ENCODE data around the gene GFOD2. TPM values are rescaled to one million over a fixed set of nuclear protein-coding genes. Genes with fewer than 3 reads are reported as not detected.

Gene GFOD2
- total RNA-seq, 1 donor, result 2.0 TPM

DNA sequence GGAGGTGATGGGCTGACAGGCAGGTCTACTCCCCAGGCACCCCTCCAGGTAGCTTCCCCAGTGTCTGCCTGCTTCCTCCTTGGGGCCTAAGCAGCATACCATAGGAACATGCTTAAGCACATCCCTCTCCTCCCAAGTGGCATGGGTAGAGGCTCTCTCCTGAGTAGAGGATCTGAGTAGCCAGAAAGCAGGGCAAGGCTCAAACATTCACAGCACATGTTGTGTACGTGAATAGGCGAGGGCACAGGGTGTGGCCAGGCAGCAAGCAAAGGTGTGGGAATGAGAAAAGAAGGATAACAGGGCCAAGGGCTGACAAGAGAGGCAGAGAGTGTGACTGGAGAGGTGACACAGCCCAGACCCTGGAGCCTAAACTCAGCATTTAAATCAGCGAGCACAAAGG, 29.7 kb upstream of the GFOD2 start:
- no peaks in the 10 kb centered on the region for H3K27me3 ChIP-seq (ENCODE audit: insufficient read depth, low read length)
- no peak overlapping the region for H3K4me3 ChIP-seq (ENCODE audit: low read length)
- no peaks in the 10 kb centered on the region for H3K4me1 ChIP-seq (ENCODE audit: insufficient read depth, low read length)
- no peaks in the 10 kb centered on the region for H3K9me3 ChIP-seq (ENCODE audit: low read depth, low read length)

DNA sequence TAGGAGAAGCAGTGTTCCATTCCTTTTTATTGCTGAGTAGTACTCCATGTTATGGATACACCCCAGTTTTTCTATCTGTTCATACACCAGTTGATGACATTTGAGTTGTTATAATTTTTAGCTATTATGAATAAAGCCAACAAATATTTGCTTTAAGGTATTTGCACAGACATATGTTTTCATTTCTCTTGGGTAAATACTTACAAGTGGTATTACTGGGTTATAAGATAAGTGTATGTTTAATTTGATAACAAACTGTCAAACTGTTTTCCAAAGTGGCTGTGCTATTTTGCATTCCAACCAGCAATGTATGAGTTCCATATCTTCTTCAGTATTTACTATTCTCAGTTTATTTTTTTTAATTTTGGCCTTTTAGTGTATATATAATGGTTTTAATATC, 27.7 kb upstream of the GFOD2 start:
- no peaks in the 10 kb centered on the region for H3K27me3 ChIP-seq (ENCODE audit: insufficient read depth, low read length)
- H3K9me3 ChIP-seq (ENCODE audit: low read depth, low read length), result no peaks in the 10 kb centered on the region
- no peak overlapping the region for H3K4me3 ChIP-seq (ENCODE audit: low read length)
- no peaks in the 10 kb centered on the region for H3K4me1 ChIP-seq (ENCODE audit: insufficient read depth, low read length)

DNA sequence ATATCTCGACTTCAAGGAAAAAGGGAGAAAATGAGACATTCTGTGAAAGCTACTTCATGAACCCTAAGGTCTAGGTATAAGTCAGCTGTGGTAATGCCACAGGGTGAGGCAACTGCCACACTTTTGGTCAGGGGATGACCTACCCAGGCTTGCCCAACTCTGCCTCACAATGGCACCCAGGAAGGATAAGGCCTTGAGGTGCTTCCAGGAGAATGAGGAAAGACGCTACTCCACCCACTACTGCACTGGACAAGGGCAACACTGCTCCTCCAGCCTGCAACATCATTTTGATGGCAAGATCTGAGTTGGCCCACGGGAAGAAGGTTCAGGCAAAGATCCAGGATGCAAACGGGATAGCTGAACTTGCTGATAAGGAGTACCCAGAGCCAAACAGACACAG, 22.0 kb upstream of the GFOD2 start:
- no peak overlapping the region for H3K4me3 ChIP-seq (ENCODE audit: low read length)

DNA sequence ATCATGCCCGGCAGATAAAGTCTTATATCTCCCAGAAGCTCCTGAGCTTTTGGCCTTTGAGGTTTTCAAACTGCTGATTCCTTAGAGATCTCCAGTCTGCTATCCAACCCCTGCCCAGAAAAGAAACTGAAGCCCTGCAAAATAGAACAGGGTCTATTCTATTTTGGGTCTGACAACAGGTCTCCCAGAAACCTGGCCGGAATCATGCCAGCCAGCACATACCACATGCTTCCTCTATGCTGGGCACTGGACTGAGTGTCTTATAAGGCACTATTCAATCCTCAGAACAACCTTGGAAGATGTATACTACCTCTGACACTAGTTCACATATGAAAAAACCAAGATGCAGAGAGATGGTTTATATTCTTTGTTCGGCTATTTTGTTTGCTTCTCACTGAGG, 21.3 kb upstream of the GFOD2 start:
- Histone ChIP-seq H3K4me3 (ENCODE audit: low read length) (no peak overlapping the region), H3K9me3 (ENCODE audit: low read depth, low read length) (no peaks in the 10 kb centered on the region), H3K27me3 (ENCODE audit: insufficient read depth, low read length) (no peaks in the 10 kb centered on the region), H3K4me1 (ENCODE audit: insufficient read depth, low read length) (no peaks in the 10 kb centered on the region)

More for the DNA sequence above, 22.0 kb upstream of the GFOD2 start:
- Histone ChIP-seq H3K27me3 (ENCODE audit: insufficient read depth, low read length) (no peaks in the 10 kb centered on the region), H3K4me1 (ENCODE audit: insufficient read depth, low read length) (no peaks in the 10 kb centered on the region), H3K9me3 (ENCODE audit: low read depth, low read length) (no peaks in the 10 kb centered on the region)

DNA sequence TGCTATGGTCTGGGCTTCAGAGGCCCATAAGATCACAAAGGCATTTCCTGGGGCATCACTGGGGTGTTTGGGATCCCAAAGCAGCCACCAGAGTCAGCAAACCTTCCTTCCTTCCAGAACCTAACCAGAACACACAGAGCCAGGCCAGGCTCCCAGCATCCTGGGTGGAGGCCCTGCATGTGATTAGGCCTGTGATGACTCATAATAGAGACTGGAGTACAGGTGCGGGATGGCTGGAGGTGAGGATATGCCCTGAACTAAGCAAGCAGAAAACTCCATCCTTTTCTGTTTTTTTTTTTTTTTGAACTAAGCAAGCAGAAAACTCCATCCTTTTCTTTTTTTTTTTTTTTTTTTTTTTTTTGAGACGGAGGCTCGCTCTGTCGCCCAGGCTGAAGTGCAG, 17.7 kb upstream of the GFOD2 start:
- Histone ChIP-seq H3K4me1 (ENCODE audit: insufficient read depth, low read length) (no peaks in the 10 kb centered on the region), H3K27me3 (ENCODE audit: insufficient read depth, low read length) (no peaks in the 10 kb centered on the region), H3K9me3 (ENCODE audit: low read depth, low read length) (no peaks in the 10 kb centered on the region), H3K4me3 (ENCODE audit: low read length) (no peak overlapping the region)

DNA sequence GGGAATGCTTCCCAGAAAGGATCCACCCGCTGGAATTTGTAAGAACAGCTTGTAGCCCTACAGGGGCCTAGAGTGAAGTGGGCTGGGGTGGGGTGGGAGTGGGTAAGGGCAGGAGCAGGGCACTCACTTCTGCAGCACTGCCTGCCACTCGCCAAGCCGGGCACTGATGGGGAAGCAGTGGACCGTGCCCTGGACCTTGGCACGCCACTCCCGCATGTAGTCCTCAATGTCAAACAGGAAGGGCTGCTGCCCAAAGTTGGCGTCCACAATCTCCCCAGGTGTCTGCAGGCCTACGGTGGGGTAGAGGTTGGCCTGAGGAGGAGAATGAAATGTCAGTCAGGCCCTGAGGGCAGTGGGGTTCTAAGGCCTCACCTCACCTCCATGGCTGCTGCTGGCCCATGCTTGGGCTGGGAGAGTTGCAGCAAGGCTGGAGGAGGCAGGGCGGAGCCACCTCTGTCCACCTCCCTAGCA, 15.7 kb upstream of the GFOD2 start:
- Histone ChIP-seq H3K4me1 (ENCODE audit: insufficient read depth, low read length) (no peaks in the 10 kb centered on the region), H3K9me3 (ENCODE audit: low read depth, low read length) (no peaks in the 10 kb centered on the region), H3K4me3 (ENCODE audit: low read length) (no peak overlapping the region), H3K27me3 (ENCODE audit: insufficient read depth, low read length) (no peaks in the 10 kb centered on the region)

DNA sequence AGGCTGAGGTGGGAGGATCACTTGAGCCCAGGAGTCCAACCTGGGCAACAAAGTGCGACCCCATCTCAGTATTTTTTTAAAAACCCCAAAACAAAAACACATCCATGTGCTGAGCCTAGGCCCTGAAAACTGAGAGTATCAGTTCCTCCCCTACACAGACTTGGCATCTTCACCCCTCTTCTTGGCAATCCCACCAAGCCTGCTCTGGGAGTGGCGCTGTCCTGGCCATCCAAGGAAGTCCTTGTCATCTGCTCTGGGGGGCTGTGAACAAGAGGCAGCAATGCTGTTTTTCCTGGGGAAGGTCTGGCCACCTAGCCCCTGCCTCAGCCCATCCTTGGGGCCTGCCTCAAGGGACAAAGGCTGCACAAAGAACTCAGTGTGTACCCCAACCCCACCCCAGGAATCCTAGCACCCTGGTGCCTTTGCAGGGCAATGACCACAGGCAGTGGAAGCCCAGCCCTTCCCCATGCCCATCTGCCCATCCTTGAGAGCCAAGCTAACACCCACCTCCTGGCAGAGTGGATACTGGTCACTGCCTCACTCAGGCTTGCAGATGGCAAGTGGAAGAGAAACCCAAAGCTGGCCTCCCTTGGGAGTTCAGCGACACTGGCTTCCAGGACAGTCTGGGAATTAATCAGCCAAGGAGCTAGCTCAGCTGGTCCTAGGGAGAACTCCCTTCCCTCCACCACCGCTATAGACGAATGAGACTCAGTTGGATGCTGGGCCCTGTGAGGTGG, 14.8 kb upstream of the GFOD2 start:
- no peaks in the 10 kb centered on the region for H3K9me3 ChIP-seq (ENCODE audit: low read depth, low read length)
- H3K27me3 ChIP-seq (ENCODE audit: insufficient read depth, low read length), result no peaks in the 10 kb centered on the region
- no peak overlapping the region for H3K4me3 ChIP-seq (ENCODE audit: low read length)
- H3K4me1 ChIP-seq (ENCODE audit: insufficient read depth, low read length), result no peaks in the 10 kb centered on the region

DNA sequence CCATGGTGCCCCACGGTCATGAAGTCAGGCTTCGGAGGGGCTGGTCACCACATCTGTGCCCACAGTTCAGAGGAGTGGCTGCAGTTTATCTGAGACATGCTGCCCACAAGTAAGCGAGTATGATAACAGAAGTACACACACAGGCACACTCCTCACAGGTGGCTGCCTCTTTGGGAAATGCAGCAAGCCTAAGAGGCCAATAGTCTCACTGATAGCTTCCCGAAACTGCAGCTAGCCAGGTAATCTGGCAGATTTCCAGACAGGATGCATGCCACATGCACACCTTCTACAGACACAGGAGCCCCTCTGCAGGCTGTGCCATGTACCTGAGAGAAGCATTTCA, 12.6 kb upstream of the GFOD2 start:
- no peaks in the 10 kb centered on the region for H3K9me3 ChIP-seq (ENCODE audit: low read depth, low read length)
- no peak overlapping the region for H3K4me3 ChIP-seq (ENCODE audit: low read length)
- no peaks in the 10 kb centered on the region for H3K27me3 ChIP-seq (ENCODE audit: insufficient read depth, low read length)
- no peaks in the 10 kb centered on the region for H3K4me1 ChIP-seq (ENCODE audit: insufficient read depth, low read length)

DNA sequence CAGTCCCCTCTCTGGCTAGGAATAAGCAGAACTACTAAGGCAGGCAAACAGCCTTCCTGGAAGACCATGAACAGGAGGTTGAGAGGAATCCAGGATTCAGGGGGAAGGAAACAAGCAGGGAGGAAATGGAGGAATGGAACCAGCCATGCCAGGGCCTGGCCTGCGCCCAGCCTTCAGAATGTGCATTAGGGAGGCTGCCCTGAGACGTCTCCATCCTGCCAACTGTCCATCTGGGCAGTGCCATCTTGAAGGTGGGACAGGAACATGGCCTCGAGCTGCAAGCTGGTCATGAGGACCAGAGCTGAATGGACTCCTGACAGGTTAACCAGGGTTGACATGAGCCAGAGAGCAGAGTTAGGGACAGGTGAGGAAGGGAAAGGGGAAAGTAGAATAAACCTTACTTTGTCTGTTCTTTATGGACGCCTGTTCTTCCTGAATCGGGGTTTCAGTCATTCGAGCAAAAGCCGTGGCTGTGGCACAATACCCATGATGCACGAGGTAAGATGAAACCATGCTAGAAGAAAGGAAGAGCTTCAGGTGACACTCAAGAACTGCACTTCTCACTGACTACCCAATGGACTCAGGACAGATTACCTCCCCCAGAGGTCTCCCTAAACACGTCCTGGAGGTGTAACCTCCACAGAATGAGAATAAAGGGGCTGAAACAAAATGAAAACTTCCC, 12.1 kb upstream of the GFOD2 start:
- no peaks in the 10 kb centered on the region for H3K27me3 ChIP-seq (ENCODE audit: insufficient read depth, low read length)
- H3K4me3 ChIP-seq (ENCODE audit: low read length), result no peak overlapping the region
- no peaks in the 10 kb centered on the region for H3K9me3 ChIP-seq (ENCODE audit: low read depth, low read length)
- H3K4me1 ChIP-seq (ENCODE audit: insufficient read depth, low read length), result no peaks in the 10 kb centered on the region

DNA sequence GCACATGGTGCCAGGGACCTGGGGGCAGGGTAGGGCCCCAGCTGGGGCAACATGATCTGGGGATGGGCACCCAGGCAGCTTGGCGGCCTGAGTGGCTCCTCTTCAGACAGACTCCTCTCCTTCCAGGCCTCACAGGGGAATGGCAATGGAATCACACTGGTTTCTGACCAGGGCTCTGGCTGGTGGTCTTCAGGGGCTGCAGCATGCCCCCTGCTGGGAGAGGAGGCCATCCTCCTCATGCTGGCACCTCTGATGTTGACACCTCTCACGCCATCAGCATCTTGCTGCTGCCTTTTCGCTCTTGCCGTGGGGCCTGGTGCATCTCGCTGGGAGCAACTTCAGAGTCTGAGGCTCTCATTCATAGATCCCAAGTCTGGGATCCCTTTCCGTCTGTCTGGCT, 11.2 kb upstream of the GFOD2 start:
- H3K4me3 ChIP-seq (ENCODE audit: low read length), result no peak overlapping the region
- no peaks in the 10 kb centered on the region for H3K4me1 ChIP-seq (ENCODE audit: insufficient read depth, low read length)
- H3K27me3 ChIP-seq (ENCODE audit: insufficient read depth, low read length), result no peaks in the 10 kb centered on the region
- H3K9me3 ChIP-seq (ENCODE audit: low read depth, low read length), result no peaks in the 10 kb centered on the region

DNA sequence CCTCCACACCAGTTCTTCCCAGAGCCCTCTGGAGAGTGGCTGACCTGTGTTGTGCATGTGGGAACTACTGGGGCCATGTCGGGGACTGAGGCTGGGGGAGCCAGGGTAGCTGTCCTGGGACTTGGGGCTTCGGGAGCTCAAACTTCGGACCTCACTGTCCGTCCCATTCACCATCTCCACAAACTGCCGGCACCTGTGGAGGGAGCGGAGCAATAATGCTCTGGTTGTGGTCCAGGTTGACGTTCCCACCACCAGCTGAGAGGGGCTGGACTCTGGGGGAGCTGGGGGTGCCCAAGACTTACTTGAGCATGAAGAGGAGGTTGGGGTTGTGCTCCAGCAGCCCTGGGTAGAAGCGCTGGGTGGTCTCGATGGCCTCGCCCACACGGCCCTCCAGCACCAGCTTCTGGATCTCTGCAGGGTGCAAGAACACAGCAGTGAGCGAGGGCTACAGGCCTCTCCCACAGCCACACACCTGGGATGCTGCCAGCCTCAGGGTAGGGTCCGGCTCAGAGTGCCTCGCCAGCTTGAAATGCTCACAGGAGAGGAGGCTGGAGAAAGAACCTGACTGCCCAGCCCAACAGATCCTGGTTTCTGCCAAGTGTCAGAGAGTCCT, 10.6 kb upstream of the GFOD2 start:
- Histone ChIP-seq H3K4me1 (ENCODE audit: insufficient read depth, low read length) (no peaks in the 10 kb centered on the region), H3K27me3 (ENCODE audit: insufficient read depth, low read length) (no peaks in the 10 kb centered on the region), H3K4me3 (ENCODE audit: low read length) (no peak overlapping the region), H3K9me3 (ENCODE audit: low read depth, low read length) (no peaks in the 10 kb centered on the region)

DNA sequence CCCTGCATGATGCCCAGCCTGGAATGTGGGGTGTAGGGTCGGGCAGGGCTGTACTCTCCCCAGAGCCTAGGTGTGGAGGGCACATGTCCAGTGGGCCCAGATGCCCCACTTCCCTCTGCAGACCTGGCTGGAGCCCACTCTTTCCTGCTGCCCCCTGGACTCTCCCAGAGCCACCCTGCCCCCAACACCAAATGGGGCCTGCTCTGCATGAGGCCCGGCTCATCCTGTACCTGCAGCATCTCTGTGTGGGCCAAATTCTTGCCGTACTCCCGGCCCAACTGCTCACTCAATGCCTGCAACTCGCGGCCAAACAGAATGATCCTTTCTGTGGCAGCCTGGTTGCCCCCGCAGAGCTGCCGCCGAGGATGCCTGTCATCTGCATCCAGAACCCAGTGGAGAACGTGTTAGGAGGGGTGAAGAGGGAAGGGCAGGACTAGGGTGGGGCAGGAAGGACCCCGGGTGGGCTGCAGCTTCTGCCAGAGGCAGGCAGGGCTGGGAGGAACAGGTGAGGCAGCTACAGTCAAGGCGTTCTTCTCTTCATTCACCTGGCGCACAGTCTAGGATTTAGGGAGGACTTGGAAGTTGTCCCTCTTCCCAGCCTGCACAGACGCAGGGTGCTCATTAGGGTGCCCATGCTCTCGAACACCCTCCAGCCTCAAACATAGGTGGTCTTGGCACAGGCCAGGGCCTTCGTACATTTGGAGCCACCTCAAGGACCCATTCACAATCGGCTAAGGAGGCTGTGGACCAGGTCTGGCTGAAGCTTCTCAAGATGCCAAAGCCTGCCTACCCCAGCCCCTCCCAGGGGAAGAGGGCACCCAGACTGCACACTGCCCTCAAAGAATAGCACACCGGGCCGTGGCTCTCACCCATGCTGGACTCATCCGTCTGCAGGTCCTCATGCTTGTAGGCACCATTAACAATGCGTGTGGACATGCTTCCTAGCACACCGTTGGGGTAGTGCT, 8.7 kb upstream of the GFOD2 start:
- H3K27me3 ChIP-seq (ENCODE audit: insufficient read depth, low read length), result no peaks in the 10 kb centered on the region
- H3K9me3 ChIP-seq (ENCODE audit: low read depth, low read length), result no peaks in the 10 kb centered on the region
- no peak overlapping the region for H3K4me3 ChIP-seq (ENCODE audit: low read length)
- no peaks in the 10 kb centered on the region for H3K4me1 ChIP-seq (ENCODE audit: insufficient read depth, low read length)

DNA sequence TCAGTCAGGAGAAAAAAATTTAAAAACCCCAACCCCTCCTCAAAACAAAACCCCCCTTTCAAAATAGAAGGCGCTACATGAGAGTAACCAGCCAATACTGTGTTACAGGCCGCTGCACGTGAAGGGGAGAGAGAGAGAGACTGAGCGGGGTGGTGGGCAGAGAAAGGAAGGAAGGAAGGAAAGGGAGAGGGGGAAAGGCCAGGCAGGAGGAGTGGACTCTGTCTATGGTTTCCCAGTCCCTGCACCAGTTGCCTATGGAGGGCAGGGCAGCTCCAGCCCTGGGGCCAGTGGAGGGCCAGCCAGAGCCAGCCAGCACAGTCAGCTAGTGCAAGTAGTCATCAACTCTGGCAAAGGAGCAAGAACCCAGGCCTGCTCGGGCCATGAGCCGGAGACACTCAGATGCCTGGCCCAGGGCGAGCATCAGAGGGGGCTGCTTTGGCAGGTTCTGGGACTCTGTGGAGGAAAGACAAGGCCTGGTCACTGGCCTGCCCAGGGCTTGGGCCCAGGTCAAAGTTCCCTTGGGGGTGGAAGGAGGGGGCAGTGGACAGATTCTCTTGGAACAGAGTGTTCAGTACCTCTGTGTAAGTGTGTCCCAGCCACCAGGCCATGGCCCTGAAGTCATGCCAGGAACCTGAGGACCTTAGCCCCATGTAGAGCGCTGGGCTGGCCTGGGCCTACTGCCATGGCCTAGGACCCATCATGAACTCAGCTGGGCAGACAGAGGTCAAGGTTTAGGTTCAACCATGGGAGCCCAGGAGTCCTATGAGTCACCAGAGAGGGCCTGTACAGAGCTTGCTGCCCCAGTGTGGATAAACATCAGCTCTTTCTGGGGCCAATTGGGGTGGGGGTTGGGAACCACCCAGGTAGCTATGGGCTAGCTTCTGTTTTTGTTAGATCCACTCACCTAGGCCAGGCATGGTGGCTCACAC, 7.3 kb upstream of the GFOD2 start:
- Histone ChIP-seq H3K9me3 (ENCODE audit: low read depth, low read length) (no peaks in the 10 kb centered on the region), H3K4me1 (ENCODE audit: insufficient read depth, low read length) (no peaks in the 10 kb centered on the region), H3K27me3 (ENCODE audit: insufficient read depth, low read length) (no peaks in the 10 kb centered on the region), H3K4me3 (ENCODE audit: low read length) (no peak overlapping the region)

DNA sequence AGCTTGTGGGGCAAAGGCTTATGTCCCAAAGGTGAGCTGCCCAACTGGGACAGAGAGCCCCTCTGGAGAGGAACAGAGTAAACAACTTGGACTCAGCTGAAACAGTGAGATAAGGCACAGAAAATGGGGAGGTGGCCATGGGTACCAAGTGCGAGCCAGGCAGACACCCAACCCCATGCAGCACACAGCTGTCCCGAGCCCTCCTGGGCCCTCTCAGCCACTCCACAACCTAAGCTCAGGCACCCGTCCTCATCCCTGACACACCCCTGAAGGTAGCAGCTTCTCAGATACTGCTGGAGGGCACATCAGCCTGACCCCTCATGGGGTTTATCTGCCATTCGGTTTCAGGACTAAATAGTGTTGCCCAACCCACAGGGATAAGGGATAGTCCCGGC, 4.8 kb upstream of the GFOD2 start:
- H3K4me1 ChIP-seq (ENCODE audit: insufficient read depth, low read length), result peaks cover 10% of the 10 kb centered on the region
- H3K9me3 ChIP-seq (ENCODE audit: low read depth, low read length), result no peaks in the 10 kb centered on the region
- no peaks in the 10 kb centered on the region for H3K27me3 ChIP-seq (ENCODE audit: insufficient read depth, low read length)
- no peak overlapping the region for H3K4me3 ChIP-seq (ENCODE audit: low read length)
